OCI-LY1 (cell line): ENCODE results near the gene ZNF608.

Experiments used
- H2AFZ ChIP-seq: fragments of 200-600 bp; sonication (generic), shearing (Covaris generic); 2 replicates; pipeline ENCODE4 v1.6.0; 2014; ENCODE audit warnings: antibody characterized with exemption, mild to moderate bottlenecking, low read length
- H3F3A ChIP-seq: fragments of 200-600 bp; sonication (generic), shearing (Covaris generic); 2 replicates; pipeline ENCODE4 v1.6.0; 2014; ENCODE audit warnings: mild to moderate bottlenecking, antibody characterized with exemption, low read length, moderate library complexity; ENCODE audit not compliant: insufficient read depth
- H3K27ac ChIP-seq: fragments of 200-600 bp; sonication (generic); 2 replicates; pipeline ENCODE4 v1.5.1; 2014; ENCODE audit warnings: low read length, mixed run types, mild to moderate bottlenecking, low read depth; ENCODE audit not compliant: poor library complexity, severe bottlenecking
- H3K27me3 ChIP-seq: fragments of 200-600 bp; sonication (generic); 2 replicates; pipeline ENCODE4 v1.6.0; 2014; ENCODE audit warnings: antibody characterized with exemption, mild to moderate bottlenecking, low read length, moderate library complexity; ENCODE audit not compliant: insufficient read depth
- H3K36me3 ChIP-seq: fragments of 200-600 bp; sonication (generic); 2 replicates; pipeline ENCODE4 v1.6.1; 2014; ENCODE audit warnings: mild to moderate bottlenecking, antibody characterized with exemption, low read length, moderate library complexity, mixed read lengths; ENCODE audit not compliant: insufficient read depth
- H3K4me1 ChIP-seq: fragments of 200-600 bp; sonication (generic); 2 replicates; pipeline ENCODE4 v1.5.1; 2014; ENCODE audit warnings: mild to moderate bottlenecking, low read length, moderate library complexity; ENCODE audit not compliant: insufficient read depth, severe bottlenecking
- H3K4me2 ChIP-seq: fragments of 200-600 bp; sonication (generic), shearing (Covaris generic); 2 replicates; pipeline ENCODE4 v1.6.1; 2014; ENCODE audit warnings: low read length
- H3K4me3 ChIP-seq: fragments of 200-600 bp; sonication (generic); 2 replicates; pipeline ENCODE4 v1.5.1; 2014; ENCODE audit warnings: low read length, low read depth, mild to moderate bottlenecking, mixed read lengths; ENCODE audit not compliant: poor library complexity, severe bottlenecking
- H3K79me2 ChIP-seq: fragments of 200-600 bp; shearing (Covaris generic); 2 replicates; pipeline ENCODE4 v1.6.1; 2016; ENCODE audit warnings: mixed run types, low read length, mixed read lengths; ENCODE audit not compliant: insufficient read depth
- H3K9ac ChIP-seq: fragments of 200-600 bp; sonication (generic), shearing (Covaris generic); 2 replicates; pipeline ENCODE4 v1.6.1; 2014; ENCODE audit warnings: mild to moderate bottlenecking, low read length, mixed read lengths
- H3K9me2 ChIP-seq: fragments of 200-600 bp; sonication (generic), shearing (Covaris generic); 2 replicates; pipeline ENCODE4 v1.6.1; 2014; ENCODE audit warnings: low read depth, mild to moderate bottlenecking, low read length, mixed read lengths
- H3K9me3 ChIP-seq: fragments of 200-600 bp; shearing (Covaris generic); 2 replicates; pipeline ENCODE4 v1.6.1; 2014; ENCODE audit warnings: low read length, mixed read lengths
- H4K20me1 ChIP-seq: fragments of 200-600 bp; sonication (generic), shearing (Covaris generic); 2 replicates; pipeline ENCODE4 v1.6.0; 2016; ENCODE audit warnings: mild to moderate bottlenecking, low read length; ENCODE audit not compliant: insufficient read depth
- EZH2 ChIP-seq: fragments of 200-600 bp; sonication (generic), shearing (Covaris generic); IDR thresholded peaks from 2 replicates; pipeline ENCODE4 v1.8.0; 2017; ENCODE audit warnings: borderline replicate concordance, mixed run types, mild to moderate bottlenecking, antibody characterized with exemption, low read length, moderate library complexity, mixed read lengths
- TF ChIP-seq, protein P1 (sequence below): fragments of 200-600 bp; sonication (generic), shearing (Covaris generic); IDR thresholded peaks from 2 replicates; pipeline ENCODE4 v1.5.1; 2017; ENCODE audit warnings: mild to moderate bottlenecking, antibody characterized with exemption, low read length, moderate library complexity, mixed read lengths

Gene ZNF608

DNA sequence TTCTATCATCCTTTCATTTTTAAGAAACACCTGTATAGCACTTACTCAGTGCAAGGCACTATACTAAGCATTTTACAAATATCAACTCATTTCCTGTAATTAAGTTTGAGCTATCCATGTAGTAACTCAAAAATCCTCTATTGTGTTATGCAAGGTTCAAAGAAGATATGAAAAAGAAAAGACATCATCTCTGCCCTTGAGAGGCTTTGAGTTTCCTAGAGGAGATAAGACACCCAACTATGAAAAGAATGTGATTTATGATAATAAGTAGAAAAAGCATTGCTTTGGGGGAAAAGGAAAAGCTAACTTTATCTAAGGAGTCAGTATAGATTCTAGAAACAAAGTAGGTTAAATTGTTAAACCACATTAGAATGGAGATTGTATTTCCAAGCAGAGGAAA, 14.2 kb upstream of the ZNF608 start:
- H3K36me3 ChIP-seq, result no peaks in the 10 kb centered on the region
- H3F3A ChIP-seq, result no peaks in the 10 kb centered on the region
- H3K27me3 ChIP-seq, result no peaks in the 10 kb centered on the region
- H3K4me2 ChIP-seq, result no peak overlapping the region
- no peaks in the 10 kb centered on the region for H3K9me3 ChIP-seq
- no peaks in the 10 kb centered on the region for H3K79me2 ChIP-seq
- TF ChIP-seq, protein P1, sequence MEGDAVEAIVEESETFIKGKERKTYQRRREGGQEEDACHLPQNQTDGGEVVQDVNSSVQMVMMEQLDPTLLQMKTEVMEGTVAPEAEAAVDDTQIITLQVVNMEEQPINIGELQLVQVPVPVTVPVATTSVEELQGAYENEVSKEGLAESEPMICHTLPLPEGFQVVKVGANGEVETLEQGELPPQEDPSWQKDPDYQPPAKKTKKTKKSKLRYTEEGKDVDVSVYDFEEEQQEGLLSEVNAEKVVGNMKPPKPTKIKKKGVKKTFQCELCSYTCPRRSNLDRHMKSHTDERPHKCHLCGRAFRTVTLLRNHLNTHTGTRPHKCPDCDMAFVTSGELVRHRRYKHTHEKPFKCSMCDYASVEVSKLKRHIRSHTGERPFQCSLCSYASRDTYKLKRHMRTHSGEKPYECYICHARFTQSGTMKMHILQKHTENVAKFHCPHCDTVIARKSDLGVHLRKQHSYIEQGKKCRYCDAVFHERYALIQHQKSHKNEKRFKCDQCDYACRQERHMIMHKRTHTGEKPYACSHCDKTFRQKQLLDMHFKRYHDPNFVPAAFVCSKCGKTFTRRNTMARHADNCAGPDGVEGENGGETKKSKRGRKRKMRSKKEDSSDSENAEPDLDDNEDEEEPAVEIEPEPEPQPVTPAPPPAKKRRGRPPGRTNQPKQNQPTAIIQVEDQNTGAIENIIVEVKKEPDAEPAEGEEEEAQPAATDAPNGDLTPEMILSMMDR, result no peak
- no peak for TF ChIP-seq EZH2
- H3K27ac ChIP-seq, result no peak overlapping the region
- no peak overlapping the region for H3K4me3 ChIP-seq
- H3K9ac ChIP-seq, result no peak overlapping the region
- H3K4me1 ChIP-seq, result peaks cover 31% of the 10 kb centered on the region
- no peak overlapping the region for H2AFZ ChIP-seq
- H3K9me2 ChIP-seq, result no peaks in the 10 kb centered on the region
- H4K20me1 ChIP-seq, result no peaks in the 10 kb centered on the region

DNA sequence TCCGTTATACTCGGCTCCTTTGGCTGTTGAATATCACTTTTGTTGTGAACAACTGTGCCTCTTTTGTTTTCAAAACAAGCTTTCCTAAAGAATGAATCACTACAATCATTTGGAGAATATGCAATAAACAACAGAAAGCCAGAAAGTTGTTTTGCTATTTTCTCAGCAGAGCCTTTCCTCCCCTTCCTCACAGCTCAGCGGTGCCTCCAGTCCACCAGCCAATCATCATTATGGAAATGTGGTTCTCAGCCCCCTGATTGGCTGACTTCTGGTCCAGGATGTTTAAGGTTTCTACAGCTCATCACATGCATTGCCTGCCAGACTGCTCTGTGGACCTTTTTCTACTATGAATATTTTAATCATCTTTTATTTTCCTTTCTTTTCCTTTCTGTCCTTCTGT, 9.1 kb upstream of the ZNF608 start:
- Histone ChIP-seq H3K27me3 (no peaks in the 10 kb centered on the region), H3K9me2 (no peaks in the 10 kb centered on the region), H3F3A (no peaks in the 10 kb centered on the region), H3K4me2 (peak overlapping the region; percentile 73), H3K4me3 (peak overlapping the region; percentile 41), H3K9ac (peak overlapping the region; percentile 49), H4K20me1 (no peaks in the 10 kb centered on the region), H3K9me3 (no peaks in the 10 kb centered on the region), H3K4me1 (peaks cover 57% of the 10 kb centered on the region), H3K27ac (peak overlapping the region; percentile 89), H3K36me3 (no peaks in the 10 kb centered on the region), H2AFZ (peak overlapping the region; percentile 12; the same call in 1 of the 2 replicates), H3K79me2 (no peaks in the 10 kb centered on the region)
- TF ChIP-seq EZH2, result no peak
- TF ChIP-seq, protein P1, result no peak

DNA sequence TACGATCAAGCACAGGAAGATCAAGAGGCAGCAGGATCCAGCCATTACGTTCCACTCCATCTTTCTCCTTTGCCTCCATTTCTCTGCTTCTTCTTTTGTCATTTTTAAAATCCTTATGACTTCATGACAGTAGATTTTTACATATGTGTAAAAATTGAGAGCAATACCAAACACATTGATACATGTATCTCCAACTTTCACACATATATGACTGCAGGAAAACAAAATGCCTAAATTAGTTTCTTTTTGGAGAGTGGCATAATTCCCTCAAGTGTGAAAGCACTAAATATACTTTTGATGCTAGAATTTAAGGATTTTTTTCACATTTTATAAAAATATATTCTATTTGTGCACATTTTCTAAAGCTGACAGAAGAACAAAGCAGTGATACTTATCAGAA, 8.6 kb upstream of the ZNF608 start:
- H2AFZ ChIP-seq, result peak overlapping the region; percentile 12
- H3K27ac ChIP-seq, result peak overlapping the region; percentile 89
- H3K4me3 ChIP-seq, result peak overlapping the region; percentile 41
- H3K9ac ChIP-seq, result peak overlapping the region; percentile 49
- peaks cover 61% of the 10 kb centered on the region for H3K4me1 ChIP-seq
- TF ChIP-seq, protein P1, result no peak
- H3K27me3 ChIP-seq, result no peaks in the 10 kb centered on the region
- H3K4me2 ChIP-seq, result peak overlapping the region; percentile 73
- H3K36me3 ChIP-seq, result no peaks in the 10 kb centered on the region
- no peaks in the 10 kb centered on the region for H3F3A ChIP-seq
- no peaks in the 10 kb centered on the region for H3K9me2 ChIP-seq
- H4K20me1 ChIP-seq, result no peaks in the 10 kb centered on the region
- H3K9me3 ChIP-seq, result no peaks in the 10 kb centered on the region
- H3K79me2 ChIP-seq, result no peaks in the 10 kb centered on the region
